Umbilical cord (tissue), 2 donors: Measurements from ENCODE around the gene METTL9. TPM values are rescaled to one million over a fixed set of nuclear protein-coding genes. Genes with fewer than 3 reads are reported as not detected.
"Not testable (repeated sequence)": the region's sequence is repeated elsewhere in the genome, so short reads cannot be mapped to it uniquely, and the experiment has no call there.

Experiments
- DNase-seq: peaks from one replicate; pipeline ENCODE4 v3.0.0-alpha.2; 2015; ENCODE audit warnings: low spot score
- total RNA-seq: library from RNA; depleted of rRNA; stranded (reverse); fragments of >200 nt; gene quantifications from one replicate; pipeline ENCODE4 v1.2.3, GENCODE V29; 2014; ENCODE audit warnings: low replicate concordance; ENCODE audit not compliant: insufficient read depth

The METTL9 gene
- total RNA-seq, 1 donor from 2014 or later: 174 TPM

DNA sequence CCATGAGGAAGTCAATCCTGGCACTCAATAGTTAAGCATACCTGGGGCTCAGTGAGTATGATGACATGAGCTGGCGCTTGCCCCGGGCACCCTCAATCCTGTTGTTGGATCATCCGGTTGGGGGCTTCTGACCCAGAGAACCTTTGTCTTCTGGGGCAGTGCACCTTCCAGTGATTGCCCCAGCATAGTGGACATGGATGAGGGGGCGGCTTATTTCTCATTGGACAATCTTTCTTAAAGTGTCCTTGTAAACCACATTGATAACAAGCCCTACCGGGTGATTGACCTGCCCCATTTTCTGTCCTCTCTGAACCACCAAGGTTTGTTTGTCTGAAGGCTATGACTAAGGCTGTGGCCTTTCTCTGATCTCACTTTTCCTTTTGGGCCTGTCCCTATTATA, 34.8 kb downstream of the METTL9 start:
- DNase-seq: no peak

DNA sequence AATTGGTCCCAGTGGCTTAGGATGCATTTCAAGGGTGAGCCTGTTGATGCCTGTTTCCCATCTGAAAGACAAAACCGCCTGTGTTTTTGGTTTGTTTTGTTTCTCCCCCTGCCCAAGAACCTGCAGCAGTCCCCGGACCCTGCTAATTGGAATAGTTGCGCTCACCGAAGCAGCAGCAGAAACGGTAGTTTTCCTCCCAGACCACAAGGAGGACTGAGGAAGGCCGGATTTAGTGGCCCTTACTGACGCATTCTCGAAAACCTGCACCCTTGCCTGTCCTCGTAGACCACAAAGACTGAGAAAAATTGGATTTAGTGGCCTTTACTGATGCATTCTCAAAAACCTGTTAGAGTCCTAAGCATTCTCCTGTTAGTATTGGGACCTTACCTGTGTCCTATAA, 36.3 kb downstream of the METTL9 start:
- DNase-seq: not testable (repeated sequence)

DNA sequence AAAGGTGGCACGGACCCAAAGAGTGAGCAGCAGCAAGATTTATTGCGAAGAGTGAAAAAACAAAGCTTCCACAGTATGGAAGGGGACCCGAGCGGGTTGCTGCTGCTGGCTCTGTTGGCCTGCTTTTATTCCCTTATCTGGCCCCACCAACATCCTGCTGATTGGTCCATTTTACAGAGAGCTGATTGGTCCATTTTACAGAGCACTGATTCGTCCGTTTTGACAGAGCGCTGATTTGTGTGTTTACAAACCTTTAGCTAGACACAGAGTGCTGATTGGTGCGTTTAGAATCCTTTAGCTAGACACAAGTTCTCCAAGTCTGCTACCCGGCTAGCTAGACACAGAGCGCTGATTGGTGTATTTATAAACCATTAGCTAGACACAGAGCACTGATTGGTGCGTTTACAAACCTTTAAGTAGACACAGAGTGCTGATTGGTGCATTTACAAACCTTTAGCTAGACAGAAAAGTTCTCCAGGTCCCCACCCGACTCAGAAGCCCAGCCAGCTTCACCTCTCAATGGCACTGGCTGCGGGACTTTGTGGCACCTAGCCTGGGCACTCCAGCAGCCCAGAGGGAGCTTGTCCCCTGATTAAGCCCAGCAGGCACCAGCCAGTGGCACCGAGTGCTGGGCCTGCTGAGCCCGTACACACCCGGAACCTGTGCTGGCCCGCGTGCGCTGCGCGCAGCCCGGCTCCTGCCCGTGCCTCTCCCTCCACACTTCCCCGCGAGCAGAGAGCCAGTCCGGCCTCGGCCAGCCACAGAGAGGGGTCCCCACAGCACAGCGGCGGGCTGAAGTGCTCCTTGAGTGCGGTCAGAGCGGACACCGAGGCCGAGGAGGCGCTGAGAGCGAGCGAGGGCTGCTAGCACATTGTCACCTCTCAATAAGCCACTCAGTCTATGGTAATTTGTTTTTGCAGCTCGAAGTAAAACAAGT, 37.9 kb downstream of the METTL9 start:
- no peak for DNase-seq

DNA sequence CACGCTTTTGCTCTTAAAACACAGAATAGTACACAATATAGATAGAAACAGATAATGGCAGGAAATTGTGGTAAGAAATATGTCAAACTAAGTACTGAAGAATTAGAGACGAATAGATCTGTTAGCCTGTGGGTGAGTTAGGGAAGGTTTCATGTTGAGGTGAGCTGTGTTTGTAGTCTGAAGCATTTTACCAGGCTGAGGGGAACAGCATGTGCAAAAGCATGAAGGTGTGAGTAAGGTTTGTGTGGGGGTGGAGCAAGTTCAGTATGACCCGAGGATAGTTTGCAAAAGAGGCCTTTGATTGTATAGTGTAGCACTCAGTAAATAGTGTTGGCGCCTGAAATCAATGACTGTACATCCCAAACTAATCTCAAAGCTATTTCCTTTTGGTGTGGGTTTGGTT, 39.2 kb downstream of the METTL9 start:
- no peak for DNase-seq

DNA sequence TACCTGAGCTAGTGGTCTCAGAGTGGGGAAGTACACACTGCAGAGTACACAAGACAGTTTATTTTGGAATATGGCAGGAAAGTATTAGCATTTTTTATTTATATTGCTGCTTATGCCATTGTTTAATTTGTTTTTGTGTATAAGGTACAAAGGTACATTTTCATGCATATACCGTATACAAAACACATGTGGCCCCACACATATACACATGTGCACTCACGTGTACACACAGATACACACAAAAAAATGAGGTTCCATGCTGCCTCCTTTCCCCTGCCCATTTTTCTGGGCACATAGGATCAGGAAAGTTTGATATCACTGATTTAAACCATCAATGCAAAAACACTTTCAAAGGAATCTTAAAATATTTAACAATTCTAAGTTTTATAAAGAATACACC, 40.1 kb downstream of the METTL9 start:
- DNase-seq: no peak

DNA sequence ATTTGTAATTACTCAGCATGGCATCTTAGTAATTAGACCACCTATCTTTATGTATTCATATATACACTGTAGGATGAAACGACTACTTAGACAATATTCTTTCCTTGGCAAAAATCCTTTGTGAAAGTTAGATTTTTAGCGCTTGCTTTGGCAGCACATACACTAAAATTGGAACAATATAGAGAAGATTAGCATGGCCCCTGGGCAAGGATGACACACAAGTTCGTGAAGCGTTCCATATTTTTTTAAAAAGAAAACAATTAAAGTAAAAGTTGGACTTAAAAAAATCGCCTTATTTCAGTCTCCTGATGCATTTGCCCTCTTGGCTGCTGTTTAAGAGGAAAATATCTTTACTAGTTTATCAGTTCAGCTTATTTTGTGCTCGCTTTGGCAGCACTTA, 42.5 kb downstream of the METTL9 start:
- DNase-seq: no peak

DNA sequence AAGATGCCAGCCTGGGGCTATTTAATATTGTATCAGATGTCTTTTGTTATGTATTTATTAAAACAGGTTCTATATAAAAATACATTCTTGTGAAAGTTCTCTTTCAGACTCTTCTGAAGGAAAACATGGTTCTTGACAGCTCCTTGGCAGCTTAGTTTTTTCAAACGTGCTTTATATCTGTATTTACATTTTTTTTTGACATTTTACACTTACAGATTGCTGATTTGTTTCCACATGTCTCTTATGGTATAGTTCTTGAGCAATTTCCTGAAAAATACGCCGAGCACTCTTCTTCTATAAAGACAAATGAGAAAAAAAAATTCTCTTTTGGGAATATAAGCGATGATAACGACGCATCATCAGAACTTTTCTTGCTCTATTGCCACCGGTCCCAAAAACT, 43.5 kb downstream of the METTL9 start:
- no peak for DNase-seq

DNA sequence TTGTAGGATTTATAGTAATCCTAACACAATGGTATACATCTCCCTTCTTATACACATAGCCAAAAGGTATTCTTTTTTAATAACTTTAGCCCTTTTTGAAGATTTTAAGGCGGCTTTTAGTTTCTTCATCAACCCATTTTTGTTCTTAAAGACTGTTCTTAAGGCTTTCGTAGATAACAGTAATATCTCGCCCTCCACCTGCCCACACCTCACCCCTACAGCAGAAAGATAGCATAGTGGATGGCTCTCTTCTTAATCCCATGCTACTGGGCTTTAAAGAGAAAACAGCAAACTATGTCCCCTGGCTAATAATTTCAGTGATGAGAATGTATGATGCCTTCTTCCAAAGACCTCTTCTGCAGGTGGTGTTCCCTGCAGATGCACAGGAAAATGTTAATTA, 44.4 kb downstream of the METTL9 start:
- DNase-seq: no peak

DNA sequence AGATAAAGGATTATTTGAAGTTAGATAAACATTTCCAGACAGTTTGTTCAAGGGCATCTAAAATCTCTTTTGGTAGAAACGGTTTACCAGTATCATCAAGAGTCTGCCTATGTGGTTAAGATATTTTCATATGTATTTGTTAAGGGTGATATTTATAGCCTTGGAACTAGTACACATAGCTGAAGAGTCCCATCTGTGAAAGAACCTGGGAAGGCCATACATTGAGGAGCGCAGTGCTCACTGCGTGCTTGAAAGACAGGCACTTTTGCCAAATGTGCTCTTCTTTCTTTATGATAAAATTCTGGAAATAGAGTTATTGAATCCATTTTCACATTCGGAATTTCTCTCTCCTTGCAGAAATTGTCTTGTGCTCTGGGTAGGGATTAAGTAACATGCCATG, 45.3 kb downstream of the METTL9 start:
- DNase-seq: no peak

DNA sequence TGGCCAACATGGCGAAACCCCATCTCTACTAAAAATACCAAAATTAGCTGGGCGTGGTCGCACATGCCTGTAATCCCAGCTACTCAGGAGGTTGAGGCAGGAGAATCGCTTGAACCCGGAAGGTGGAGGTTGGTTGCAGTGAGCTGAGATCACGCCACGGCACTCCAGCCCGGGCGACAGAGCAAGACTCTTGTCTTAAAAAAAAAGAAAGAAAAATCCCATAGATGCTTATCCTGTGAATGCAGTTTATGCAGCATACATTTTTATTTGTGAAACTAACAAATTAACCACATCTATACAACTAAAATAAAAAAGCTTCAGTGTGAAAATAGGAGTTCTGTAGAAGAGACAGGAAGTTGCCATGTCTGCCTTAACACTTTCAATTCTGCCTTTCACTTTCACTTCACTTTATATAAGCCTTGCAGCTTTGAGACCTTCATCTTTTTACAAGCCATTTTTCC, 45.9 kb downstream of the METTL9 start:
- DNase-seq: peak; percentile 14

DNA sequence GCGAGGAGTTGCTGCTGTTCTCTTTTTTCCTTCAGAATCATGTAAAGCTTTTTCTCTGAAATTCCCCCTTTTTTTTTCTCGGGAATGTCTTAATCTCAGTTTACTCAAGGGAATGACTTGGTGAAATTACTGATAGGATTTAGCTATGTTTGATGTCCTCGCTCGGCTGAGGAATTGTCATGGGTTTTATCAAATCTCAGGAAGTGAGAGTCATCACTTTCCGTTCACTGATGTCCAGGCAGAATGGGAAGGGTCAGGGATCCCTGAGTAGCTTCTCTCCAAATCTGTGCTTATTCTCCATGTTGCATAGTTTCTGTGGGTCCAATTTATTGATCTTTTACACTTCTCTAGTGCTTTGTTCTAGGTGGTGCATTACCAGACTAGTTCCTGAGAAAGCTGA, 46.7 kb downstream of the METTL9 start:
- no peak for DNase-seq

DNA sequence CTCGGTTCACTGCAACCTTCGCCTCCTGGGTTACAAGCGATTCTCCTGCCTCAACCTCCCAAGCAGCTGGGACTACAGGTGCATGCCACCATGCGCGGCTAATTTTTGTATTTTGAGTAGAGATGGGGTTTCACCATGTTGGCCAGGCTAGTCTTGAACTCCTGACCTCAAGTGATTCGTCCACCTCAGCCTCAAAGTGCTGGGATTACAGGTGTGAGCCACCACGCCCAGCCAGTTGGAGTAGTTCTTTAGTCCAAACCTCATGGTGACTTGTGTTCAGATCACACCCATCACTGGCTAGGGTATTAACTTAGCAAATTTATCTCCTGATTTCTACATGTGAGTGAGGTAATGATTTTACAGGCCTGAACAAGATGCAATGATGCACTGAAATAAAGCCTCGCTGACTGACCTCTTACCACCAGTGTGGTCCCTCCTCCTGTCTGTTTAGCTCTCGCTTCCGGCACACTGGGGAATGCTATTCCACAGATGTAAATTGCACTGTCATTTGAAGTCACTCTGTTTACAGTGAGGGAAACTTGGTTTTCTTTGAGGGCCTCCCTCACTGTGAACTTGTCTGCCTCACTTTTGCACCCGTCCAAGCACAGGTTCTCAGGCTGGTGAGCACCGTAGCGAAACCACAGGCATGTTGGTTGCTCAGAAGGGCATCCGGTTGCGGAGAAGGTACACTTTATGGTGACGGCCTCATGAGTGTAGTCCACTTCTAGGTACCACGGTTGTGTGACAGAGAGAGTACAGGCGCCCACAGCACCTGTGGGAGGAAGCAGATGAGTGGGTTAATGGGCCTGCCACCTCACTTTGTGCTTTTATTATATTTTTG, 47.6 kb downstream of the METTL9 start:
- no peak for DNase-seq

DNA sequence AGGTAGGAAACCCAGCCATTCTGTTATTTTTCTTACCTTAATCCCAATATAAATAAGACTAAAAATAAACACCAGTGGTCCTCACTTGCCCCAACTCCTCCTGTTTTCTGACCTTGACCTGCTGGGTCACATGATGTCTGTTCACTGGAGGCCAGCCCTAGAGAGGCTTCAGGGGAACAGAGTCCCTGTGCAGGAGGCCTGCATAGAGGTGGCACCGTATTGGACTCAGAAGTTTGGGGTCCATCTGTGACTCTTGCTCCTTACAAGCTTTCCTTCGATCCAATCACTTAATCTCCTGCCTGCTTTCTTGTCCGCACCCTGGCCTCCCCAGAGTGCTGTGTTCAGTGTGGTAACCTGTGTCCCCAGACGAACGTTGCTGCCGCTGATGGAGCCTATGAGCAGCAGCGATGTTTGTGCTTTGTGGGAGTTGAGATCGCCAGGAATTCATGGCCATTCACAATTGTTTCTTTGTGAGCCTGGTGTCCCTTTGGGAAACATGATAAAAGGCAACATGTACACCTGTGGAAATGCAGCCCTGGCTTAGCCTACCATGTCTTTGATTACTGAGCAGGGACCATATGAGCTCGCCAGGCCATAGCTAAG, 48.3 kb downstream of the METTL9 start:
- no peak for DNase-seq

DNA sequence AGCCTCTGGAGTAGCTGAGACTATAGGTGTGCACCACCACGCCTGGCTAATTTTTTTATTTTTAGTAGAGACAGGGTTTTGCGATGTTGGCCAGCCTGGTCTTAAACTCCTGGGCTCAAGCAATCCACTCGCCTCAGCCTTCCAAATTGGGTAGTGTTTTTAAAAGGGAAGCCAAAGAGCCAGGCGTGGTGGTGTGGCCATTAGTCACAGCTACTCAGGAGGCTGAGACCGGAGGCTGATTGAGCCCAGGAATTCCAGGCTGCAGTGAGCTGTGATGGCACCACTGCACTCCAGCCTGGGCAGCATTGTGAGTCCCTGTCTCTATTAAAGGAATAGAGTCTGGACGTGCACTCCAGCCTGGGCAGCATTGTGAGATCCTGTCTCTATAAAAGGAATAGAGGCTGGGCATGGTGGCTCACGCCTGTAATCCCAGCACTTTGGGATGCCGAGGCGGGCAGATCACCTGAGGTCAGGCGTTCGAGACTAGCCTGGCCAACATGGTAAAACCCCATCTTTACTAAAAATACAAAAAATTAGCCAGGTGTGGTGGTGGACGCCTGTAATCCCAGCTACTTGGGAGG, 50.5 kb downstream of the METTL9 start:
- not testable (repeated sequence) for DNase-seq

DNA sequence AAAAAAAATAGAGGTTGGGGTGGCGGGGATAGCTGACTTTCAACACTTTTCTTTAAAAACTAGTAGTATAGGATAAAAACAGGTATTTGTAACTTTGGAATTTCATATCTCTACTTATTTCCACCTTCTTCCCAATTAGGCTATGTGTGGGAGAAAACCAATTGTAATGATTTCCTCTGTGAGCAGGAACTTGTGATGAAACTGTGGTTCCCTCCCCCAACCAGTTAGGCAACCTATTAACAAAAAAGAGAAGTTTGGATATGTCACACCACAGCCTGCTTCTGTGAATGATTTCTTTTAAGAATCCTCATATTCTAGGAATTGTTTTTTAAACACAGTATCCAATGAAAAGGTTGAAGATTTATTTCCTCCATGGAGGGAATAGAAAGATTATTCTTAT, 51.1 kb downstream of the METTL9 start:
- DNase-seq: peak; percentile 43

DNA sequence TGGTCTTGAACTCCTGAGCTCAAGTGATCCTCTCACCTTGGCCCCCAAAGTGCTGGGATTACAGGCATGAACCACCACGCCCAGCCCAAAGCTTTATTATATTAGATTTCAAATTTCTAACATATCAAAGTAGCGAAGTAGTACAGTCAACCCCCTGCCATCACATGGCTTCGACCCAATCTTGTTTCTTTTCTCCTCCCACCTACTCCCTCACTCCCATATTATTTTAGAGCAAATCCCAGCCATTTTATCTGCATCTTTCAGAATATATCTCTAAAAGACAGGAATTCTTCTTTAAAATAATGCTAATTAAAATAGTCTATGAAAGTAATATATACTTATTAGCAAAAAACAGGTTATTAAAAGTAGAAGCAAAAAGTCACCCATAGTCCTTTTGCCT, 52.1 kb downstream of the METTL9 start:
- no peak for DNase-seq

DNA sequence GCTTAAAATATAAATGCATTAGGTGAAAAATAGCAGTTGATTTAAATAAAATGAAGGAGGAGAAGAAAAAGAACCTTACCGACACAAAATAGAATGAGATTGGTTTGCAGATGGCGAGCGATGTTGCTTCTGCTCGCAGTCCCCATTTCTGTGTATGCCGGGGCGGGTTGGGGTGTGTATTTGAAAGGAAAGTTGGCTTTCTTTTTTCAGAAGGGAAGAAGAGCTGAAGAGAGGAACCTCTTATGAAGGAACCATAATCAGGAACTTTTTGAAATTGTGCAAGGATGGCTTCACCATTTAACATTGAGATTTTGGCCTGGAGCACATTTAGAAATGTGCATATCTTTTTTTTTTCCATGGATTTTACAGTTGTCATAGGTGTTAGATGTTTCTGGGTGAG, 53.1 kb downstream of the METTL9 start, which contains the start of gene IGSF6:
IGSF6 (minus strand) TSS at position 156 of the 400 bp plus-strand sequence; CDS start at position 146, 10 bp downstream.
- no peak for DNase-seq

DNA sequence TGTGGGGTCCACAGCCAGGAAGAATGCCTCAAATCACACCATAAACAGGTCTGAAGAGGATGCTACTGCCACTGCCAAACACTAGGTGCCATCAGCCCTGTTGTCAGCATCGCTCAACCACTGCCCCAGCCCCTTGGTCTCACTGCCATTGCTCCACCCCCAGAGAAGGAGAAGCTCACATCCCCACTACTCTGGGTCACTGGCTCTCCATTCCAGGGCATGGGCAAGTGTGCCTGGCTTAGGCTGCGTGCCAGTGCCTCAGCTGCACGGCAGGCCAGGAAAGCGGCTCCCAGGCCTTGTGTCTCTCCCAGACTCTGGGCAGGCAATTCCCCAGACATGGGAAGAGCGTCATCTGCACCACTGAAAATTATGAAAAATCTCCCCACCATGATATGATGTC, 54.2 kb downstream of the METTL9 start:
- no peak for DNase-seq

DNA sequence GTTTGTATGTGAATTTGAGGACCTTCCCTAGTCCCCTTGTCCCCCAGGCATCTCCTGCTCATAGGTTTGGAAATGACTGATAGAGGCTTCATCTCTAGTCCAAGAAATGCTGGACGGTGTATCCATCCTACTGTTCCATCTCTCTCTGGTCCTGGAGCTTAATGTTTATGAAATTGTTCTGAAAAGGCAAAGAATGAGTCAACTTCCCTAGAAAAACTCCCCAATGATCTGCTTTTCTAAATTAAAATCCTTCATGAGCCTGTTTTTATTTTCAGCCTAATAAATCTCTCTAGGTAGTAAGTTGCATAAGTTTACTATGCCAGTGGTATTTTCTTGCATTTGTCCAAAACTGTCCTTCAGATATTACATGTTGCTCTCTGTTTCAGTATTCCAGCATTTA, 55.1 kb downstream of the METTL9 start:
- no peak for DNase-seq

DNA sequence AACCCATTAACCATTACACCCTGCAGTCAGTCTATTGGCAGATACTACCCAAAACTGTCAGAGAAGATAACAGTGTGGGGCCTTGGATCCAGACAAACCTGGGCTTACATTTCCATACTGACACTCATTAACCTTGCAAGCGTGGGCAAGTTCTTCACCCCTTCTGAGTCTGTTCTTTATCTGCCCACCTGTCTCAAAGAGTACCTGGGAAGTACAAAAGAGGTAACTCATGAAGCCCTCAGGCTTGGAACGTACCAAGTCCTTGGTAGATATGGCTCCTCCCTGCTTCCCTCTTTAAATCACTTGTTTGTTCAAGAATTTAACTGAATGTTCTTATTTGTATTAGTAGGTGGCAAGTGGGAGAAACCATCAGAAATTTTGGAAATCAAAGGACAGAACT, 55.5 kb downstream of the METTL9 start:
- peak; percentile 76 for DNase-seq
